Hepatocyte (in vitro differentiated cells): Measurements from ENCODE around the gene GPR153.

Experiments used
- CTCF ChIP-seq: fragments of 200-600 bp; sonication (generic); IDR thresholded peaks from 2 replicates; pipeline ENCODE4 v1.5.1; 2016; ENCODE audit warnings: antibody characterized with exemption, mild to moderate bottlenecking; ENCODE audit not compliant: poor library complexity
- EZH2 ChIP-seq: fragments of 200-600 bp; sonication (generic); IDR thresholded peaks from 2 replicates; pipeline ENCODE4 v1.6.1; 2016; ENCODE audit warnings: antibody characterized with exemption, mild to moderate bottlenecking, borderline replicate concordance
- EZH2phosphoT487 ChIP-seq: fragments of 200-600 bp; sonication (generic); IDR thresholded peaks from one replicate; pipeline ENCODE4 v1.6.1; 2018; ENCODE audit warnings: antibody characterized with exemption, mild to moderate bottlenecking, low read depth, moderate library complexity; ENCODE audit not compliant: unreplicated experiment, severe bottlenecking

GRCh38 chr1:6251233-6251632, 9.7 kb downstream of the GPR153 start:
- TF ChIP-seq EZH2 (no peak), CTCF (no peak), EZH2phosphoT487 (no peak)
